Astrocyte (in vitro differentiated cells and primary cell): ENCODE measurements around the gene ADGRD1. TPM values are rescaled to one million over a fixed set of nuclear protein-coding genes. Genes with fewer than 3 reads are reported as not detected.

ENCODE experiments used
- DNase-seq: peaks from one replicate; pipeline ENCODE4 v3.0.0-alpha.2; 2010; ENCODE audit warnings: low read depth
- FAIRE-seq: peaks from 2 replicates; lab custom pipeline; 2011; peaks lifted over from hg19 to GRCh38; lab: Jason Lieb, UNC
- H2AFZ ChIP-seq: 2 replicates; pipeline ENCODE4 v1.6.0; 2012; ENCODE audit warnings: low read depth, low read length, inconsistent platforms
- H3K27ac ChIP-seq: 2 replicates; pipeline ENCODE4 v1.5.1; 2011; ENCODE audit warnings: low read depth, low read length, inconsistent platforms
- H3K27me3 ChIP-seq: 2 replicates; pipeline ENCODE4 v1.6.0; 2011; ENCODE audit warnings: low read length, inconsistent platforms; ENCODE audit not compliant: insufficient read depth
- H3K36me3 ChIP-seq: 2 replicates; pipeline ENCODE4 v1.5.1; 2011; ENCODE audit warnings: low read length, inconsistent platforms; ENCODE audit not compliant: insufficient read depth
- H3K4me1 ChIP-seq: 2 replicates; pipeline ENCODE4 v1.5.1; 2011; ENCODE audit warnings: low read length, inconsistent platforms; ENCODE audit not compliant: insufficient read depth
- H3K4me2 ChIP-seq: 2 replicates; pipeline ENCODE4 v1.6.0; 2012; ENCODE audit warnings: low read length, inconsistent platforms
- H3K4me3 ChIP-seq: 2 replicates; pipeline ENCODE4 v1.5.1; 2011; ENCODE audit warnings: low read depth, mild to moderate bottlenecking, low read length, inconsistent platforms; ENCODE audit not compliant: insufficient read depth
- H3K79me2 ChIP-seq: 2 replicates; pipeline ENCODE4 v1.6.0; 2012; ENCODE audit warnings: mild to moderate bottlenecking, low read length, inconsistent platforms; ENCODE audit not compliant: insufficient read depth
- H3K9ac ChIP-seq: 2 replicates; pipeline ENCODE4 v1.6.0; 2012; ENCODE audit warnings: mild to moderate bottlenecking, low read length, inconsistent platforms
- H3K9me3 ChIP-seq: 2 replicates; pipeline ENCODE4 v1.5.1; 2012; ENCODE audit warnings: low read depth, mild to moderate bottlenecking, low read length, inconsistent platforms; ENCODE audit not compliant: insufficient read depth
- H4K20me1 ChIP-seq: 2 replicates; pipeline ENCODE4 v1.6.0; 2012; ENCODE audit warnings: low read length, inconsistent platforms; ENCODE audit not compliant: insufficient read depth
- H3K27ac Mint-ChIP-seq: one replicate; pipeline ENCODE4 v1.8.0; 2021; ENCODE audit warnings: mild to moderate bottlenecking, mixed read lengths; ENCODE audit not compliant: unreplicated experiment
- H3K27me3 Mint-ChIP-seq: one replicate; pipeline ENCODE4 v1.8.0; 2021; ENCODE audit warnings: low read depth, mixed read lengths; ENCODE audit not compliant: unreplicated experiment
- H3K36me3 Mint-ChIP-seq: one replicate; pipeline ENCODE4 v1.8.0; 2021; ENCODE audit warnings: low read depth, mixed read lengths; ENCODE audit not compliant: unreplicated experiment
- H3K4me1 Mint-ChIP-seq: one replicate; pipeline ENCODE4 v1.8.0; 2021; ENCODE audit warnings: low read depth, mixed read lengths; ENCODE audit not compliant: unreplicated experiment
- H3K4me3 Mint-ChIP-seq: one replicate; pipeline ENCODE4 v1.8.0; 2021; ENCODE audit warnings: mild to moderate bottlenecking, moderate library complexity, mixed read lengths; ENCODE audit not compliant: unreplicated experiment
- H3K9me3 Mint-ChIP-seq: one replicate; pipeline ENCODE4 v1.8.0; 2021; ENCODE audit warnings: mild to moderate bottlenecking, mixed read lengths; ENCODE audit not compliant: unreplicated experiment
- EZH2 ChIP-seq: IDR thresholded peaks from 2 replicates; pipeline ENCODE4 v1.6.1; 2012; ENCODE audit warnings: mild to moderate bottlenecking, low read length, inconsistent platforms; ENCODE audit not compliant: insufficient read depth
- total RNA-seq: library from RNA; stranded (reverse); gene quantifications from 2 replicates; pipeline ENCODE4 v1.2.1, GENCODE V29; 2021
- TF ChIP-seq, protein P1 (sequence below): IDR thresholded peaks from 2 replicates; pipeline ENCODE4 v1.5.1; 2011; ENCODE audit warnings: low read depth, mild to moderate bottlenecking, inconsistent platforms, low read length, moderate library complexity; ENCODE audit not compliant: insufficient read depth

The ADGRD1 gene
- total RNA-seq, 1 donor from 2014 or later: 3.0 TPM

DNA sequence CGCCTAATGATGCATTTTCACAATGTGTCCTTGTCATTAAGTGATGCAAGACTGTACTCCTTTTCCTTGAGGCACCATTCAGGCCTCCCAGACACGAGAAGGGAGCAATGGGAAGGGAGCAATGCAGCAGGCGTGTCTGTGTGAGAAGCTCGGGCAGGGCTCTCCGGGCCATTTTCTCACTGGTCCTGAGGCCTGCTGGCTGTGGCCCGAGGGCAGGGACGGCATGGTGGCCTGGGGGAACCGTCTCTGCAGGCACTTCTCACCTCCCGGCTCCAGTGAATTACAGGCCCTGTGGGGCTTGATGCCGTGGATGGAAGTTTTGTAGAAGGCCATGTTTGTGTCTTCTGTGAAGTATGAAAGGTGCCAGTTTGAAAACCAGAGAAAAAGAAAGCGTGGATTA lies 71.0 kb downstream of the ADGRD1 start:
- H3K4me3 Mint-ChIP-seq: no peak overlapping the region
- no peaks in the 10 kb centered on the region for H3K4me1 Mint-ChIP-seq

GRCh38 chr12:131025234-131025633 lies 71.5 kb downstream of the ADGRD1 start:
- FAIRE-seq: no peak
- no peak overlapping the region for H3K27ac ChIP-seq
- H3K4me3 ChIP-seq: no peak overlapping the region
- no peaks in the 10 kb centered on the region for H3K9me3 Mint-ChIP-seq
- no peak for DNase-seq
- H3K4me2 ChIP-seq: no peak overlapping the region
- no peaks in the 10 kb centered on the region for H3K79me2 ChIP-seq
- TF ChIP-seq, protein P1, sequence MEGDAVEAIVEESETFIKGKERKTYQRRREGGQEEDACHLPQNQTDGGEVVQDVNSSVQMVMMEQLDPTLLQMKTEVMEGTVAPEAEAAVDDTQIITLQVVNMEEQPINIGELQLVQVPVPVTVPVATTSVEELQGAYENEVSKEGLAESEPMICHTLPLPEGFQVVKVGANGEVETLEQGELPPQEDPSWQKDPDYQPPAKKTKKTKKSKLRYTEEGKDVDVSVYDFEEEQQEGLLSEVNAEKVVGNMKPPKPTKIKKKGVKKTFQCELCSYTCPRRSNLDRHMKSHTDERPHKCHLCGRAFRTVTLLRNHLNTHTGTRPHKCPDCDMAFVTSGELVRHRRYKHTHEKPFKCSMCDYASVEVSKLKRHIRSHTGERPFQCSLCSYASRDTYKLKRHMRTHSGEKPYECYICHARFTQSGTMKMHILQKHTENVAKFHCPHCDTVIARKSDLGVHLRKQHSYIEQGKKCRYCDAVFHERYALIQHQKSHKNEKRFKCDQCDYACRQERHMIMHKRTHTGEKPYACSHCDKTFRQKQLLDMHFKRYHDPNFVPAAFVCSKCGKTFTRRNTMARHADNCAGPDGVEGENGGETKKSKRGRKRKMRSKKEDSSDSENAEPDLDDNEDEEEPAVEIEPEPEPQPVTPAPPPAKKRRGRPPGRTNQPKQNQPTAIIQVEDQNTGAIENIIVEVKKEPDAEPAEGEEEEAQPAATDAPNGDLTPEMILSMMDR: no peak
- no peak for TF ChIP-seq EZH2
- no peaks in the 10 kb centered on the region for H4K20me1 ChIP-seq
- H3K27me3 ChIP-seq: no peaks in the 10 kb centered on the region
- H3K27me3 Mint-ChIP-seq: peaks cover 53% of the 10 kb centered on the region
- H2AFZ ChIP-seq: no peak overlapping the region
- H3K27ac Mint-ChIP-seq: no peak overlapping the region
- no peaks in the 10 kb centered on the region for H3K36me3 ChIP-seq
- no peaks in the 10 kb centered on the region for H3K4me1 ChIP-seq
- H3K36me3 Mint-ChIP-seq: no peaks in the 10 kb centered on the region
- H3K4me3 Mint-ChIP-seq: no peak overlapping the region
- H3K9ac ChIP-seq: no peak overlapping the region
- no peaks in the 10 kb centered on the region for H3K9me3 ChIP-seq
- H3K4me1 Mint-ChIP-seq: no peaks in the 10 kb centered on the region

More for the DNA sequence above, 71.0 kb downstream of the ADGRD1 start:
- Mint-ChIP-seq H3K27ac (no peak overlapping the region), H3K36me3 (no peaks in the 10 kb centered on the region), H3K27me3 (peaks cover 53% of the 10 kb centered on the region), H3K9me3 (no peaks in the 10 kb centered on the region)
- H2AFZ ChIP-seq: no peak overlapping the region
- H3K79me2 ChIP-seq: no peaks in the 10 kb centered on the region
- TF ChIP-seq, protein P1: no peak
- TF ChIP-seq EZH2: no peak
- no peaks in the 10 kb centered on the region for H3K9me3 ChIP-seq
- FAIRE-seq: no peak
- DNase-seq: no peak
- no peaks in the 10 kb centered on the region for H3K27me3 ChIP-seq
- H4K20me1 ChIP-seq: no peaks in the 10 kb centered on the region
- H3K4me3 ChIP-seq: no peak overlapping the region
- H3K27ac ChIP-seq: no peak overlapping the region
- H3K9ac ChIP-seq: no peak overlapping the region
- H3K4me1 ChIP-seq: no peaks in the 10 kb centered on the region
- H3K36me3 ChIP-seq: no peaks in the 10 kb centered on the region
- no peak overlapping the region for H3K4me2 ChIP-seq

DNA sequence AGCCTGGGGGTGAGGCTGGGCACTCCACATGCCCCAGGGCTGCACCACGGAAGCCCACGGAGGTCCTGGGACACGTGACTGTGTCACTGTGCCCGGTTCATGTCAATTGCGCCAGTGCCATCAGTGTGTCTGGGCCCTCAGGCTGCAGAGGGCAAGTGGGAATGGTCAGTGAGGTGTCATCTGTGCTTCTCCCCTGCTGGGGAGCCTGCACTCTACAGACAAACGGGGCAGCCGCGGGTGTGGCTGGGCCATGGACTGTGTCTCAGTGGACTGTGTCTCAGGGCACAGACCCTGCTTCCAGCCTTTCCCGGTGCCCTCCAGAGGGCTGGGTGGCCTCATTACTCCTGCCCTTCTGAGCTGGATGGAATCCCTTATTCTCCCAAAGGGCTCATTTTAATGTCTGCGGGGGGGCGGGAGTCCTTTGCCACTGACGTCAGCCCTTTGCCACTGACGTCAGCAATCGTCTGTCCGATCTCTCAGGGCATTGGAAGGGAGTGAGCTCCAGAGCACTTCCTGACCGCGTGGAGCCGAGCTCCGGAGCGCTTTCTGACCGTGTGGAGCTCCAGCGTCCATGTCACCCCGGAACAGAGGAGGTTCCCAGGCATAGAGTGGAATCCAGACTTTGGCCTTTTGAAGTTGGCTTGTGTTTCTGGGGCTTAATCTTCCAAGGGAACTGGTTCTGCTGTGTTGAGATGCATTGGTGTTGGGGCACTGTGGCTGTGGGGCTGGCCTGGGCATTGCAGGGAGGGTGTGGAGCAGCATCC lies 72.4 kb downstream of the ADGRD1 start:
- Mint-ChIP-seq H3K36me3 (no peaks in the 10 kb centered on the region), H3K27ac (no peak overlapping the region), H3K4me1 (no peaks in the 10 kb centered on the region), H3K9me3 (no peaks in the 10 kb centered on the region), H3K4me3 (no peak overlapping the region), H3K27me3 (peaks cover 51% of the 10 kb centered on the region)
- Histone ChIP-seq H3K4me2 (no peak overlapping the region), H3K36me3 (no peaks in the 10 kb centered on the region), H3K79me2 (no peaks in the 10 kb centered on the region), H3K4me1 (no peaks in the 10 kb centered on the region), H4K20me1 (no peaks in the 10 kb centered on the region), H3K9ac (no peak overlapping the region), H3K27ac (no peak overlapping the region), H3K27me3 (no peaks in the 10 kb centered on the region), H3K9me3 (no peaks in the 10 kb centered on the region), H2AFZ (no peak overlapping the region), H3K4me3 (no peak overlapping the region)
- DNase-seq: no peak
- no peak for TF ChIP-seq EZH2
- TF ChIP-seq, protein P1: no peak
- no peak for FAIRE-seq
